Prostate gland (tissue), 2 donors: Measurements from ENCODE around the gene ADAMTS13. TPM values are rescaled to one million over a fixed set of nuclear protein-coding genes. Genes with fewer than 3 reads are reported as not detected.

ENCODE experiments used
- DNase-seq: peaks from one replicate; pipeline ENCODE4 v3.0.0-alpha.2; 2019; ENCODE audit warnings: low spot score
- H3K27ac ChIP-seq, 2 donors: fragments of 200-600 bp; sonication (generic); 2 replicates each; pipeline ENCODE4 v1.5.1; 2017 to 2019
- H3K27me3 ChIP-seq: fragments of 200-600 bp; sonication (generic); replicated peaks from 2 replicates; pipeline ENCODE4 v1.5.1; 2019; ENCODE audit not compliant: insufficient read depth
- H3K36me3 ChIP-seq, 2 donors: fragments of 200-600 bp; sonication (generic); 1 replicate in 1 of 2; 2 replicates in 1 of 2; pipeline versions ENCODE4 v1.5.1 to v1.8.1; 2017 to 2019
- H3K4me1 ChIP-seq: fragments of 200-600 bp; sonication (generic); replicated peaks from 2 replicates; pipeline ENCODE4 v1.5.1; 2019
- H3K4me3 ChIP-seq, 2 donors: fragments of 200-600 bp; sonication (generic); 2 replicates each; pipeline ENCODE4 v1.5.1; 2017 to 2019
- H3K9me3 ChIP-seq: fragments of 200-600 bp; sonication (generic); 2 replicates; pipeline ENCODE4 v1.5.1; 2017
- POLR2A ChIP-seq: fragments of 450-650 bp; IDR thresholded peaks from one replicate; pipeline ENCODE4 v1.6.1; 2016; ENCODE audit warnings: antibody characterized with exemption, mild to moderate bottlenecking
- POLR2AphosphoS5 ChIP-seq: sonication (generic); formaldehyde crosslinking; IDR thresholded peaks from one replicate; pipeline ENCODE4 v1.6.1; 2017; ENCODE audit warnings: antibody characterized with exemption
- WGBS: methylation state at CpG from one replicate; pipeline ENCODE4 v1.1.5; 2018; 5-methylcytosine and 5-hydroxymethylcytosine counted together
- intact Hi-C: fragments of 100-400 bp; cut with DNase I; formaldehyde crosslinking; loops from one replicate; pipeline ENCODE4 v1.14.2; 2022
- total RNA-seq, 2 donors: library from RNA; depleted of rRNA; stranded (reverse); fragments of >200 nt; gene quantifications; one replicate each; pipeline ENCODE4 v1.1.0, GENCODE V29; 2016
- TF ChIP-seq, protein P1 (sequence below), 4 experiments: fragments of 200-600 bp in 2 of 4; fragments of 450-650 bp in 2 of 4; sonication (generic) in 2 of 4; IDR thresholded peaks; 1 replicate in 3 of 4; 2 replicates in 1 of 4; pipeline ENCODE4 v1.5.1; 2016 to 2019; ENCODE audit warnings: antibody characterized with exemption in 4 of 4, mild to moderate bottlenecking in 2 of 4, moderate library complexity in 2 of 4

The ADAMTS13 gene
- total RNA-seq, 2 donors from 2014 or later = 2.8 to 8.1 TPM

DNA sequence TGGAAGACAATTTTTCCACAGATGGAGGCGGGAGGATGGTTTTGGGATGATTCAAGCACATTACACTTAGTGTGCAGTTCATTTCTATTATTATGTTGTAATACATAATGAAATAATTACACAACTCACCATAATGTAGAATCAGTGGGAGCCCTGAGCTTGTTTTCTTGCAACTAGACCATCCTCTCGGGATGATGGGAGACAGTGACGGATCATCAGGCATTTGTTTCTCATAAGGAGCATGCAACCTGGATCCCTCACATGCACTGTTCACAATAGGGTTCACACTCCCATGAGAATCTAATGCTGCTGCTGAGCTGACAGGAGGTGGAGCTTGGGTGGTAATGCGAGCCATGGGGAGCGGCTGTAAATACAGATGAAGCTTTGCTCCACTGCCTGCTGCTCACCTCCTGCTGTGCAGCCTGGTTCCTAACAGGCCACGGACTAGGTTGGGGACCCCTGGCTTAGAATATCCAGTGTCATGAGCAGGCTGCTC lies 44.4 kb upstream of the ADAMTS13 start:
- intact Hi-C loops = loop anchor here (10.0 kb wide), 1 partner anchor 433 kb away; the partner anchor contains the start of gene TSC1
- H3K27ac ChIP-seq = no peak overlapping the region

DNA sequence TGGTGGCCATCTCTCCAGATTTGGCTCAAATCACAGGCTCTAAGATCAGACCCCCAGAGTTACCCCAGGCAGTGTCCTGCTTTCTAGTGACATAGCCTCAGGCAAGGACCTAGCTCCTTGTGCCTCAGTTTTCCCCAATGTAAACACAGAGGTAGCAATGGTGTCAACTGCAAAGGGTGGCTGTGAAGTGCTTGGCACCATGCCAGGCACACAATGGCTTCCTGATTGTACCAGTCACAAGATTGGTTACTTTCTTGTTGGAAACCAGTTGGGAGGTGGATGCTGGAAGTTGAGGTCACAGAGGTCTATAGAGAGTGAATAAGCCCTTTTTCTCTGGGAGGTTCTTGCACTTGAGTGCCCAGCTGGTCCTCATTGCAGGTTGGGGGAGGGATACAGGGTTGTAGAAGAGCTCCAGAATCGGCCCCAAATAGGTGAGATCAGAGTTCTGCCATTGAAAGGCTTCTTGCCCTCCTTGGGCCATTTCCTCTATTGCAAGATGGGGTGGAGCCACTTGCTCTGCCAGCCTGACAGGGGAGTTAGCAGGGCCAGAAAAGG lies 43.7 kb upstream of the ADAMTS13 start:
- intact Hi-C loops = loop anchor here (10.0 kb wide), 1 partner anchor 434 kb away; the partner anchor contains the start of gene TSC1
- H3K27ac ChIP-seq = no peak overlapping the region

More for the DNA sequence above, 44.4 kb upstream of the ADAMTS13 start:
- no peaks in the 10 kb centered on the region for H3K36me3 ChIP-seq
- TF ChIP-seq POLR2A (no peak), POLR2AphosphoS5 (no peak)
- TF ChIP-seq, protein P1, sequence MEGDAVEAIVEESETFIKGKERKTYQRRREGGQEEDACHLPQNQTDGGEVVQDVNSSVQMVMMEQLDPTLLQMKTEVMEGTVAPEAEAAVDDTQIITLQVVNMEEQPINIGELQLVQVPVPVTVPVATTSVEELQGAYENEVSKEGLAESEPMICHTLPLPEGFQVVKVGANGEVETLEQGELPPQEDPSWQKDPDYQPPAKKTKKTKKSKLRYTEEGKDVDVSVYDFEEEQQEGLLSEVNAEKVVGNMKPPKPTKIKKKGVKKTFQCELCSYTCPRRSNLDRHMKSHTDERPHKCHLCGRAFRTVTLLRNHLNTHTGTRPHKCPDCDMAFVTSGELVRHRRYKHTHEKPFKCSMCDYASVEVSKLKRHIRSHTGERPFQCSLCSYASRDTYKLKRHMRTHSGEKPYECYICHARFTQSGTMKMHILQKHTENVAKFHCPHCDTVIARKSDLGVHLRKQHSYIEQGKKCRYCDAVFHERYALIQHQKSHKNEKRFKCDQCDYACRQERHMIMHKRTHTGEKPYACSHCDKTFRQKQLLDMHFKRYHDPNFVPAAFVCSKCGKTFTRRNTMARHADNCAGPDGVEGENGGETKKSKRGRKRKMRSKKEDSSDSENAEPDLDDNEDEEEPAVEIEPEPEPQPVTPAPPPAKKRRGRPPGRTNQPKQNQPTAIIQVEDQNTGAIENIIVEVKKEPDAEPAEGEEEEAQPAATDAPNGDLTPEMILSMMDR (IDR thresholded peaks at IDR 0.05) = no peak
- H3K4me3 ChIP-seq = no peak overlapping the region
- WGBS = 78% methylated on average over 6 of the region's 6 CpGs
- H3K4me1 ChIP-seq = no peaks in the 10 kb centered on the region
- no peaks in the 10 kb centered on the region for H3K27me3 ChIP-seq
- DNase-seq = no peak
- H3K9me3 ChIP-seq = no peaks in the 10 kb centered on the region

DNA sequence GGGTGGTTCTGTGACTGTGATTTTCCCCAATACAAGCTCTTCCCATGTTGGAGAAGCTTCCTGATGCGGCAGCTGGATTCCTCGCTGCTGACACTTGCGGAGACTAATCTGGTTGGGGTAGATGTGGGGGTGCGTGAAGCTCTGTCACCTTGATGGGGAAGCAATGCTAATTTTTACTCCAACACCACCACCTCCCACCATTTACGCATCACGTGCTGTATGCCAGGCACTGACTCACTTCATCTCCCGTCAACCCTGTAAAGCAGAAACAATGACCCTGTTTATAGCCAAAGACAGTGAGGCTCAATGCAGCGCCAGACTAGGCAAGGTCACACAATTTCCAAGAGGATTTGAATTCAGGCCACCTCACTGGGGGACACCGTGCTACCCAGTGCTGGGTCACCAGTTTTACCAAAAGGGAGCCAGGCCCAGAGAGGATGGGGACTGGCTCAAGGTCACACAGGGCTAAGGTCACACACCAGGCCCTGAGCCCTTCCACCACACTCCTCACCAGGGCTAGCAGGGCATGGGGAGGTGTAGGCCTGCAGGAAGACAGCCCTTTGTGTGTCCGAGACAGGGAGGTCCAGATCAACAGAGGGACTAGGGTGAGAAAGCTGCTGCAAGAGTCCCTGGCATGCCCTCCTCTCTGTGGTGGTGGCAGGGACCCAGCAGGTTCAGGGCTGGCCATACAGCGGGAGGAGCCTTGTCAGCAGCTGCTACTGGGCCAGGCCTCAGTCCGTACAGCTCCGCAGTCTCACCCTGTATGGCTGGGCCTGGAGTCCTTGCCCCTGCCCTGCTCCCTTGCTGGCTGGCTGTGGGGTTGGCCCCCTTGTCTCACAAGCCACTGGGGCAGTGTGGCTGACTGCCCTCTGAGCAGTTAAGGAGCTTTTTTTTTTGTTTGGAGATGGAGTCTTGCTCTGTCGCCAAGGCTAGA lies 42.7 kb upstream of the ADAMTS13 start:
- no peaks in the 10 kb centered on the region for H3K27me3 ChIP-seq
- WGBS = 92% methylated on average over 13 of the region's 14 CpGs
- H3K4me1 ChIP-seq = no peaks in the 10 kb centered on the region
- intact Hi-C loops = loop anchor here (10.0 kb wide), 1 partner anchor 435 kb away; the partner anchor contains the start of gene TSC1
- H3K4me3 ChIP-seq = no peak overlapping the region
- H3K36me3 ChIP-seq = no peaks in the 10 kb centered on the region
- TF ChIP-seq, protein P1 (IDR thresholded peaks at IDR 0.05) = no peak
- TF ChIP-seq POLR2A (no peak), POLR2AphosphoS5 (no peak)
- no peaks in the 10 kb centered on the region for H3K9me3 ChIP-seq
- no peak for DNase-seq
- no peak overlapping the region for H3K27ac ChIP-seq

More for the DNA sequence above, 43.7 kb upstream of the ADAMTS13 start:
- no peak for DNase-seq
- Histone ChIP-seq H3K4me1 (no peaks in the 10 kb centered on the region), H3K27me3 (no peaks in the 10 kb centered on the region), H3K9me3 (no peaks in the 10 kb centered on the region), H3K4me3 (no peak overlapping the region), H3K36me3 (no peaks in the 10 kb centered on the region)
- TF ChIP-seq POLR2AphosphoS5 (no peak), POLR2A (no peak)
- TF ChIP-seq, protein P1 (IDR thresholded peaks at IDR 0.05) = no peak
- 90% methylated on average over 1 of the region's 1 CpG for WGBS

DNA sequence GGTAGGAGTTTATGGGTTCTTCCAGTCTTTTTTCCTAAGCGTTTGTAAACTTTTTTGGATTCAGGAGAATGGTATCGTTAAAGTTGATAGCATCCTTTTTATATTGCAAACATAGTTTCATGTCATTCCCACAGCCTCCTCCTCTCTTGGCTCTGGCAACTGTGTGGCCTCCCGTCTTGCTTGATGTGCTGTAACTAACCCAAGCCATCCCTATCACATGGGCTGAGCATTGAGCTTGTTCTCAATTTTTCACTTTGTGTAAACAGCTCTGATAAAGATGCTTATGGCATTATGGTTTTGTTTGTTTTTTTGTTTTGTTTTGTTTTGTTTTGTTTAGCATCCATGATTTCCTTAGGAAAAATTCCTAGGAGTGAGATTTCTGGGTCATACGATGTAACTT lies 41.4 kb upstream of the ADAMTS13 start:
- Histone ChIP-seq H3K27me3 (no peaks in the 10 kb centered on the region), H3K4me1 (no peaks in the 10 kb centered on the region), H3K4me3 (no peak overlapping the region), H3K36me3 (no peaks in the 10 kb centered on the region), H3K27ac (no peak overlapping the region), H3K9me3 (no peaks in the 10 kb centered on the region)
- DNase-seq = no peak
- intact Hi-C loops = no loop called here
- no peak for TF ChIP-seq POLR2A
- 74% methylated on average over 4 of the region's 4 CpGs for WGBS

DNA sequence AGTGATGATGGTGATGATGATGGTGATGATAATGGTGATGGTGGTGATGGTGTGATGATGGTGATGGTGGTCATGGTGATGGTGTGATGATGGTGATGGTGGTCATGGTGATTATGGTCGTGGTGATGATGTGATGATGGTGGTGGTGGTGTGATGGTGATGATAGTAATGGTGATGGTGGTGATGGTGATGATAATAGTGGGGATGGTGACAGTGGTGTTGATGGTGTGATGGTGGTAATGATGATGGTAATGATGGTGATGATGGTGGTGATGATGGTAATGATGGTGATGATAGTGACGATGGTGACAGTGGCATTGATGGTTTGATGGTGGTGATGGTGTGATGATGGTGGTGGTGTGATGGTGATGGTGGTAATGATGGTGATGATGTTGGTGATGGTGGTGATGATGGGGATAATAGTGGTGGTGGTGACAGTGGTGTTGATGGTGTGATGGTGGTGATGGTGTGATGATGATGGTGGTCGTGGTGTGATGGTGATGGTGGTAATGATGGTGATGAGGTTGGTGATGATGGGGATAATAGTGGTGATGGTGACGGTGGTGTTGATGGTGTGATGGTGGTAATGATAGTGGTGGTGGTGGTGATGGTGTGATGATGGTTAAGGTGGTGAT lies 39.5 kb upstream of the ADAMTS13 start:
- H3K4me3 ChIP-seq = no peak overlapping the region
- no peak for DNase-seq
- H3K9me3 ChIP-seq = no peaks in the 10 kb centered on the region
- intact Hi-C loops = no loop called here
- no peak overlapping the region for H3K27ac ChIP-seq
- TF ChIP-seq, protein P1 (IDR thresholded peaks at IDR 0.05) = no peak
- TF ChIP-seq POLR2AphosphoS5 = no peak
- TF ChIP-seq POLR2A = no peak
- WGBS = 93% methylated on average over 4 of the region's 4 CpGs
- H3K4me1 ChIP-seq = no peaks in the 10 kb centered on the region
- H3K27me3 ChIP-seq = no peaks in the 10 kb centered on the region
- H3K36me3 ChIP-seq = no peaks in the 10 kb centered on the region
